Measurements from ENCODE around the gene RAPGEF5. TPM values are rescaled to one million over a fixed set of nuclear protein-coding genes. Genes with fewer than 3 reads are reported as not detected.

Gene RAPGEF5
- total RNA-seq, 2 donors from 2014 or later, result 66.5 to 70.8 TPM

DNA sequence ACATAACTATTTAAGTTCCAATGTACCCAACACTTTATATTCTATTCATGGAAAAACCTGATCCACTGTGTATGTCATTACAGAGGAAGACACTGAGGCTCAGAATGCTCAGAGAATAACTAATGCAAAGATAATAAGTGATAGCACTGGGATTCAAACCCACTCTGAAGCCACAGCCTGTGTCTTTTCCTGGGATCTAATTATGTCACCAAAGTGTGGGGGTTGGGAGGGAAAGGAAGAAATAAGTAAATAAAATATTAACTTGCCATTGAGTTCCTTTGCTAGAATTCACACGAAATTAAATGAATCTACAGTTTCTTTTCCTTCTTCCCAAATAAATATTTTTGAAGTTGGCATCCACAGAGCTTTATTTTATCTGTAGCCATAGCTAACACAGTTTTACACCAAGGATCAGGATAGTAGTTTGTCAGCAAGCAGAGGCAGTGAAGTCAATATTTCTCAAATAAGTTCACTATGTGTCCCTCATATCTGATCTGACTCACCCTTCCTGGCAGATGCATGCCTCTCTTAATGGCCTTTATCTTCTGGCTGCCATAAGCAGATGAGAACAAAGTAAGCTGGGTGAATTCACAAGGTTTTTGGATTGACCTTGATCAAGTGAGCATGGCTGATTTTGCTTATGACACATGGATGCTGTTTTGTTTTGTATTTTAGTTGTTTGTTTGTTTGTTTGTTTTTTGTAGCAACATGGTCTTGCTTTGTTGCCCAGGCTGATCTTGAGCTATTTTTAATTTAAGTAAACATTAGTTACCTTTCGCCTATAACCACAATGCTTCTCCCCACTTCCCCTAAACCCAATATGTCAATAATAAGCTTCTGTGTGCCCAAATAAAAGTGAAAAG, 6.3 kb downstream of the RAPGEF5 start:
- Histone ChIP-seq H3K36me3 (no peaks in the 10 kb centered on the region), H3K4me1 (ENCODE audit: control insufficient read depth in 1 of 2, low read depth in 2 of 2) (no peaks in the 10 kb centered on the region), H3K4me3 (no peak overlapping the region), H3K27ac (no peak overlapping the region), H3K27me3 (replicated peaks; ENCODE audit: insufficient read depth) (no peaks in the 10 kb centered on the region), H3K9me3 (peaks cover 4% of the 10 kb centered on the region)
- TF ChIP-seq, protein P1, sequence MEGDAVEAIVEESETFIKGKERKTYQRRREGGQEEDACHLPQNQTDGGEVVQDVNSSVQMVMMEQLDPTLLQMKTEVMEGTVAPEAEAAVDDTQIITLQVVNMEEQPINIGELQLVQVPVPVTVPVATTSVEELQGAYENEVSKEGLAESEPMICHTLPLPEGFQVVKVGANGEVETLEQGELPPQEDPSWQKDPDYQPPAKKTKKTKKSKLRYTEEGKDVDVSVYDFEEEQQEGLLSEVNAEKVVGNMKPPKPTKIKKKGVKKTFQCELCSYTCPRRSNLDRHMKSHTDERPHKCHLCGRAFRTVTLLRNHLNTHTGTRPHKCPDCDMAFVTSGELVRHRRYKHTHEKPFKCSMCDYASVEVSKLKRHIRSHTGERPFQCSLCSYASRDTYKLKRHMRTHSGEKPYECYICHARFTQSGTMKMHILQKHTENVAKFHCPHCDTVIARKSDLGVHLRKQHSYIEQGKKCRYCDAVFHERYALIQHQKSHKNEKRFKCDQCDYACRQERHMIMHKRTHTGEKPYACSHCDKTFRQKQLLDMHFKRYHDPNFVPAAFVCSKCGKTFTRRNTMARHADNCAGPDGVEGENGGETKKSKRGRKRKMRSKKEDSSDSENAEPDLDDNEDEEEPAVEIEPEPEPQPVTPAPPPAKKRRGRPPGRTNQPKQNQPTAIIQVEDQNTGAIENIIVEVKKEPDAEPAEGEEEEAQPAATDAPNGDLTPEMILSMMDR (IDR thresholded peaks at IDR 0.05), result no peak
- ATAC-seq (ENCODE audit: insufficient number of reproducible peaks, low FRiP score, low read depth), result no peak
- DNase-seq (ENCODE audit: low spot score), result no peak

DNA sequence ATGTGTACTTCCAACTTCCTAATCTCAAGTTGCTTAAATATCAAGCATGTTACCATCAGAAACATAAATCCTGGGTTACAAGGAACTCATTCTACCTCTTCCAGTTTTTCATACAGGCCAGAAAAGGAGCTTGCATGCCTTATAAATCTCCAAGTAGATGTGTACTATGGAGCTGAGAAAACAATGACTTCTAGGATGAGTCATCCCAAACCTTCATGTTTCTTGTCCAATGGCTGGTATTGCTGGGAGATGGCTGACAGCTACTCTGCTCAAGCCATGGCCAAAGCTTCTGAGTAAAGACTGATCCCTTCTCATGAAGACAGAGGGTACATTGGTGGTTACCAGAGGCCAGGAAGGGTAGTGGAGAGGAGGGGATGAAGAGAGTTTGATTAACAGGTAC, 8.6 kb downstream of the RAPGEF5 start:
- Histone ChIP-seq H3K27ac (no peak overlapping the region), H3K9me3 (no peaks in the 10 kb centered on the region), H3K36me3 (no peaks in the 10 kb centered on the region), H3K4me3 (no peak overlapping the region), H3K4me1 (ENCODE audit: control insufficient read depth in 1 of 2, low read depth in 2 of 2) (no peaks in the 10 kb centered on the region), H3K27me3 (replicated peaks; ENCODE audit: insufficient read depth) (no peaks in the 10 kb centered on the region)
- TF ChIP-seq, protein P1 (IDR thresholded peaks at IDR 0.05), result no peak
- no peak for ATAC-seq (ENCODE audit: insufficient number of reproducible peaks, low FRiP score, low read depth)
- DNase-seq (ENCODE audit: low spot score), result no peak

DNA sequence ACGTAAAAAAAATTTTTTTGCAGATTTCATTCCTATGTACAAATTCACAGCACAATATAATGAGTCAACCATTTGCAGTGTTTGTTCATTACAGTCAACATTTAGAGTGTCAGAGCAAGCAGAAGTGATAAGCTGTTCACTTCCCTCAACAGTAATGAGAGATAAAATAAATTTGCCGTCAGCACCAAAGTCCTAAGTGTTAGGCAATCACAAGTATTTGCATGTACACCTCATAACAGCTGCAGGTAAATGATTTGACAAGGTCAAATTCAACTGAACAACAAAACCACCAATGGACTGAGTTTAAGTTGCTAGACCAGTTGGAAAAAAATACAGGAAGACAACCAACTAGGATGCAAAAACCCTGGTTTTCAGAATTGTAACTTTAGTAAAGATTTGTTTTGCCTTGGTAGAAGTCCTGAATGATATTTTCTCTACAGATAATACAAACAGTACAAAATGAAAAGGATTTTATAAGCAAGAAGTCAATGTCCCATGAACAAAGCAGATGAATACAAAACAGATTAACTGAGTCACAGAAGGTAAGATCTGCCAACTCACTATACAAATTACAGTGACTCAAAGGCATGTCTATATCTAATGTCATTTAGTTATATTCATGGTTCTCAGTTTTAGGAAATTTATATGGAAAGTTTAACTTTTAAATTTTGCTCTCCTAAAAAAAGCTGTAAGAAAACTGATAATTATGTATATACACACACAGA, 10.4 kb downstream of the RAPGEF5 start:
- Histone ChIP-seq H3K27ac (no peak overlapping the region), H3K4me1 (ENCODE audit: control insufficient read depth in 1 of 2, low read depth in 2 of 2) (no peaks in the 10 kb centered on the region), H3K27me3 (replicated peaks; ENCODE audit: insufficient read depth) (no peaks in the 10 kb centered on the region), H3K9me3 (no peaks in the 10 kb centered on the region), H3K36me3 (no peaks in the 10 kb centered on the region), H3K4me3 (no peak overlapping the region)
- DNase-seq (ENCODE audit: low spot score), result no peak
- ATAC-seq (ENCODE audit: insufficient number of reproducible peaks, low FRiP score, low read depth), result no peak
- TF ChIP-seq, protein P1 (IDR thresholded peaks at IDR 0.05), result no peak

DNA sequence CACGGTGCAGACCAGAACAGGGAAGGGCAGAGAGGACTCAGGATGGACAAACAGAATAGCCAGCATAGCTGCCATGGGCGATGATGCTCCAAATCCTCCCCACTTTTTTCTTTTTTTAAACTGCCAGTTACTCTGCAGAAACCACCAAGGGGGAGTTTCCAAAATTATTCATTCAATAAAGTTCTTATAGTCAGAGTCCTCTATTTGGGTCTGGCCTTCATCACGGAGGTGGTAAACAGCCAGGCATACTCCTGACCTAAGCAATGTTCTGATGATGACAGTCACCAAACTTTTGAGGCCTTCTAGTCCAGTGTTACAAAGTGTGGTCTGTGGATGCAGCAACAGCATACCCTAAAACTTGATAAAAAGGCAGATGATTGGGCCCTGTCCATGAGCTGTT, 12.3 kb downstream of the RAPGEF5 start:
- ATAC-seq (ENCODE audit: insufficient number of reproducible peaks, low FRiP score, low read depth) (no peak), DNase-seq (ENCODE audit: low spot score) (no peak)
- H3K4me3 ChIP-seq, result no peak overlapping the region
- no peaks in the 10 kb centered on the region for H3K27me3 ChIP-seq (replicated peaks; ENCODE audit: insufficient read depth)
- no peak overlapping the region for H3K27ac ChIP-seq
- H3K4me1 ChIP-seq (ENCODE audit: control insufficient read depth in 1 of 2, low read depth in 2 of 2), result no peaks in the 10 kb centered on the region
- no peaks in the 10 kb centered on the region for H3K9me3 ChIP-seq
- TF ChIP-seq, protein P1 (IDR thresholded peaks at IDR 0.05), result no peak
- no peaks in the 10 kb centered on the region for H3K36me3 ChIP-seq

DNA sequence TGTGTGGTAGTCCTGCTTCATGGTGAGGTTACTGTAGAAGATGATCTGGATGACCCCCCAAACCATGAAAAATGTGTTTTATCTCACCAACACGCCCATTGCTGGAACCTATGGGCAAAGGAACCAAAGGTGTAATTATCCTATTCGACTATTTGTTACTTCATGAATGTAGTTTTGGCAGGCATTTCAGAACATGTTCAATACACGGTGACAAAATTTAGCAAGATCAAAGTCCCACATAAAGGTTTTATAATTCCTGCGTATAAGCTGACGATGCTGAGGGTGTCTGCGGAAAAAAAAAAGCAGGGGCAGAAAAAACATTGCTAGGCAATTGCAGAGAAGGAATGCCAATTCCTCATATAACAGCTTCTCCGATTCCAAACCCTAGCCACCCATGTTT, 13.3 kb downstream of the RAPGEF5 start:
- H3K27ac ChIP-seq, result no peak overlapping the region
- TF ChIP-seq, protein P1 (IDR thresholded peaks at IDR 0.05), result no peak
- no peaks in the 10 kb centered on the region for H3K9me3 ChIP-seq
- no peak for ATAC-seq (ENCODE audit: insufficient number of reproducible peaks, low FRiP score, low read depth)
- H3K4me1 ChIP-seq (ENCODE audit: control insufficient read depth in 1 of 2, low read depth in 2 of 2), result no peaks in the 10 kb centered on the region
- H3K4me3 ChIP-seq, result no peak overlapping the region
- no peak for DNase-seq (ENCODE audit: low spot score)
- no peaks in the 10 kb centered on the region for H3K27me3 ChIP-seq (replicated peaks; ENCODE audit: insufficient read depth)
- H3K36me3 ChIP-seq, result no peaks in the 10 kb centered on the region
